SK-N-SH treated with all-trans-retinoic acid at 6 μM for 48 hours (cell line): ENCODE data around the gene MEAF6.

ENCODE experiments used
- ATAC-seq: fragments of 200-7000 bp; cut with Tn5 transposase; 3 replicates; pipeline ENCODE4 v1.9.1; 2020; ENCODE audit warnings: mild to moderate bottlenecking, moderate library complexity
- ARNTL ChIP-seq: fragments of 450-650 bp; formaldehyde crosslinking; IDR thresholded peaks from 2 replicates; pipeline ENCODE4 v1.5.0; 2020; ENCODE audit warnings: low read depth, mild to moderate bottlenecking, moderate library complexity, borderline replicate concordance
- BACH2 ChIP-seq: fragments of 250-450 bp; sonication (Bioruptor Pico); IDR thresholded peaks from 2 replicates; pipeline ENCODE4 v1.9.0; 2021; ENCODE audit warnings: mild to moderate bottlenecking, borderline replicate concordance
- CREB5 ChIP-seq: fragments of 250-450 bp; sonication (Bioruptor Pico); IDR thresholded peaks from 2 replicates; pipeline ENCODE4 v1.5.1; 2020; ENCODE audit warnings: low read depth, mild to moderate bottlenecking, moderate library complexity
- CSDC2 ChIP-seq: fragments of 250-450 bp; sonication (Bioruptor Pico); IDR thresholded peaks from 2 replicates; pipeline ENCODE4 v1.5.0; 2020; ENCODE audit warnings: mild to moderate bottlenecking, moderate library complexity
- CSRNP3 ChIP-seq: fragments of 250-450 bp; sonication (Bioruptor Pico); IDR thresholded peaks from 2 replicates; pipeline ENCODE4 v1.5.1; 2021; ENCODE audit warnings: mild to moderate bottlenecking, moderate library complexity
- ESRRG ChIP-seq: fragments of 250-450 bp; sonication (Bioruptor Pico); IDR thresholded peaks from 2 replicates; pipeline ENCODE4 v1.6.1; 2021; ENCODE audit warnings: mild to moderate bottlenecking
- GLIS3 ChIP-seq: fragments of 250-450 bp; sonication (Bioruptor Pico); IDR thresholded peaks from 2 replicates; pipeline ENCODE4 v1.5.0; 2020; ENCODE audit warnings: mild to moderate bottlenecking, moderate library complexity
- ISL1 ChIP-seq: fragments of 250-450 bp; sonication (Bioruptor Pico); IDR thresholded peaks from 2 replicates; pipeline ENCODE4 v2.1.2; 2022; ENCODE audit warnings: mild to moderate bottlenecking, moderate library complexity
- OSR1 ChIP-seq: fragments of 250-450 bp; sonication (Bioruptor Pico); IDR thresholded peaks from 2 replicates; pipeline ENCODE4 v1.8.0; 2022; ENCODE audit warnings: moderate library complexity, mild to moderate bottlenecking, inconsistent platforms
- POU6F1 ChIP-seq: fragments of 250-450 bp; sonication (Bioruptor Pico); IDR thresholded peaks from 2 replicates; pipeline ENCODE4 v1.8.0; 2021; ENCODE audit warnings: low read depth, mild to moderate bottlenecking, moderate library complexity, borderline replicate concordance
- PPARA ChIP-seq: fragments of 250-450 bp; sonication (Bioruptor Pico); IDR thresholded peaks from 2 replicates; pipeline ENCODE4 v1.5.0; 2020; ENCODE audit warnings: mild to moderate bottlenecking, borderline replicate concordance
- RARB ChIP-seq: fragments of 250-450 bp; sonication (Bioruptor Pico); IDR thresholded peaks from 2 replicates; pipeline ENCODE4 v1.8.0; 2021; ENCODE audit warnings: mild to moderate bottlenecking, moderate library complexity
- SNAI2 ChIP-seq: fragments of 250-450 bp; sonication (Bioruptor Pico); IDR thresholded peaks from 2 replicates; pipeline ENCODE4 v1.5.0; 2020; ENCODE audit warnings: mild to moderate bottlenecking, moderate library complexity
- TCF4 ChIP-seq: fragments of 250-450 bp; sonication (Bioruptor Pico); IDR thresholded peaks from 2 replicates; pipeline ENCODE4 v1.8.0; 2021; ENCODE audit warnings: mild to moderate bottlenecking, moderate library complexity, borderline replicate concordance
- TOX ChIP-seq: fragments of 250-450 bp; sonication (Bioruptor Pico); IDR thresholded peaks from 2 replicates; pipeline ENCODE4 v1.8.0; 2021; ENCODE audit warnings: mild to moderate bottlenecking, moderate library complexity, borderline replicate concordance
- TSHZ2 ChIP-seq: fragments of 250-450 bp; sonication (Bioruptor Pico); IDR thresholded peaks from 2 replicates; pipeline ENCODE4 v1.5.0; 2020; ENCODE audit warnings: mild to moderate bottlenecking, moderate library complexity
- ZC3H10 ChIP-seq: fragments of 250-450 bp; sonication (Bioruptor Pico); IDR thresholded peaks from 2 replicates; pipeline ENCODE4 v1.5.1; 2021; ENCODE audit warnings: mild to moderate bottlenecking, moderate library complexity
- ZFP3 ChIP-seq: fragments of 250-450 bp; sonication (Bioruptor Pico); IDR thresholded peaks from 2 replicates; pipeline ENCODE4 v1.5.0; 2020; ENCODE audit warnings: mild to moderate bottlenecking, moderate library complexity
- ZFP30 ChIP-seq: fragments of 450-650 bp; formaldehyde crosslinking; IDR thresholded peaks from 2 replicates; pipeline ENCODE4 v1.5.0; 2022; ENCODE audit warnings: mild to moderate bottlenecking, moderate library complexity
- ZNF565 ChIP-seq: fragments of 450-650 bp; formaldehyde crosslinking; conservative IDR thresholded peaks from 2 replicates; pipeline ENCODE4 v1.5.0; 2020; ENCODE audit warnings: low read depth, mild to moderate bottlenecking, moderate library complexity
- ZNF70 ChIP-seq: fragments of 450-650 bp; formaldehyde crosslinking; IDR thresholded peaks from 2 replicates; pipeline ENCODE4 v1.5.0; 2020; ENCODE audit warnings: mild to moderate bottlenecking, moderate library complexity
- ZNF8 ChIP-seq: fragments of 450-650 bp; formaldehyde crosslinking; IDR thresholded peaks from 2 replicates; pipeline ENCODE4 v1.5.0; 2020; ENCODE audit warnings: mild to moderate bottlenecking, moderate library complexity

MEAF6 gene

GRCh38 chr1:37498872-37499617 lies 15.5 kb downstream of the MEAF6 start:
- TF ChIP-seq ZFP3 (CRISPR knock-in tag) (no peak), ZNF8 (no peak), GLIS3 (CRISPR knock-in tag) (no peak), ISL1 (CRISPR knock-in tag) (peak; percentile 8; the same call in 1 of the 2 replicates), BACH2 (CRISPR knock-in tag) (no peak)
- peak; percentile 83 for ATAC-seq

GRCh38 chr1:37497832-37498231 lies 16.7 kb downstream of the MEAF6 start:
- TF ChIP-seq ZFP30 (CRISPR knock-in tag): no peak
- TF ChIP-seq ISL1 (CRISPR knock-in tag): no peak
- TF ChIP-seq ZNF8: no peak
- no peak for TF ChIP-seq RARB (CRISPR knock-in tag)
- no peak for TF ChIP-seq TCF4 (CRISPR knock-in tag)
- TF ChIP-seq SNAI2: no peak
- no peak for TF ChIP-seq OSR1 (CRISPR knock-in tag)
- no peak for TF ChIP-seq CSDC2 (CRISPR knock-in tag)
- no peak for TF ChIP-seq ZC3H10 (CRISPR knock-in tag)
- no peak for TF ChIP-seq ZNF70
- no peak for TF ChIP-seq BACH2 (CRISPR knock-in tag)
- no peak for TF ChIP-seq ZFP3 (CRISPR knock-in tag)
- no peak for TF ChIP-seq TSHZ2 (CRISPR knock-in tag)
- TF ChIP-seq GLIS3 (CRISPR knock-in tag): no peak
- TF ChIP-seq TOX (CRISPR knock-in tag): no peak
- TF ChIP-seq CSRNP3: no peak
- no peak for TF ChIP-seq ESRRG
- TF ChIP-seq PPARA (CRISPR knock-in tag): no peak
- ATAC-seq: no peak

GRCh38 chr1:37495875-37496274 lies 18.7 kb downstream of the MEAF6 start:
- TF ChIP-seq ARNTL (CRISPR knock-in tag): no peak
- TF ChIP-seq ISL1 (CRISPR knock-in tag): no peak
- TF ChIP-seq ZNF565: no peak
- no peak for ATAC-seq

- ATAC-seq: no peak
- TF ChIP-seq POU6F1 (CRISPR knock-in tag): no peak
- TF ChIP-seq OSR1 (CRISPR knock-in tag): no peak
- no peak for TF ChIP-seq ZFP30 (CRISPR knock-in tag)
- TF ChIP-seq CSDC2 (CRISPR knock-in tag): no peak
- TF ChIP-seq PPARA (CRISPR knock-in tag): no peak
- TF ChIP-seq CREB5 (CRISPR knock-in tag): no peak
- no peak for TF ChIP-seq CSRNP3
- no peak for TF ChIP-seq TCF4 (CRISPR knock-in tag)
- no peak for TF ChIP-seq ARNTL (CRISPR knock-in tag)
- TF ChIP-seq ZNF70: no peak
- no peak for TF ChIP-seq RARB (CRISPR knock-in tag)
- no peak for TF ChIP-seq ZC3H10 (CRISPR knock-in tag)
- TF ChIP-seq TOX (CRISPR knock-in tag): no peak
- no peak for TF ChIP-seq ZNF8
- no peak for TF ChIP-seq ZFP3 (CRISPR knock-in tag)
- no peak for TF ChIP-seq BACH2 (CRISPR knock-in tag)
- no peak for TF ChIP-seq TSHZ2 (CRISPR knock-in tag)
Observed at GRCh38 chr1:37493336-37494098, 21.0 kb downstream of the MEAF6 start.
